ENCODE data around the gene FSD1. TPM values are rescaled to one million over a fixed set of nuclear protein-coding genes. Genes with fewer than 3 reads are reported as not detected.

Gene FSD1
- total RNA-seq, 1 experiment from 2014 or later: not detected

DNA sequence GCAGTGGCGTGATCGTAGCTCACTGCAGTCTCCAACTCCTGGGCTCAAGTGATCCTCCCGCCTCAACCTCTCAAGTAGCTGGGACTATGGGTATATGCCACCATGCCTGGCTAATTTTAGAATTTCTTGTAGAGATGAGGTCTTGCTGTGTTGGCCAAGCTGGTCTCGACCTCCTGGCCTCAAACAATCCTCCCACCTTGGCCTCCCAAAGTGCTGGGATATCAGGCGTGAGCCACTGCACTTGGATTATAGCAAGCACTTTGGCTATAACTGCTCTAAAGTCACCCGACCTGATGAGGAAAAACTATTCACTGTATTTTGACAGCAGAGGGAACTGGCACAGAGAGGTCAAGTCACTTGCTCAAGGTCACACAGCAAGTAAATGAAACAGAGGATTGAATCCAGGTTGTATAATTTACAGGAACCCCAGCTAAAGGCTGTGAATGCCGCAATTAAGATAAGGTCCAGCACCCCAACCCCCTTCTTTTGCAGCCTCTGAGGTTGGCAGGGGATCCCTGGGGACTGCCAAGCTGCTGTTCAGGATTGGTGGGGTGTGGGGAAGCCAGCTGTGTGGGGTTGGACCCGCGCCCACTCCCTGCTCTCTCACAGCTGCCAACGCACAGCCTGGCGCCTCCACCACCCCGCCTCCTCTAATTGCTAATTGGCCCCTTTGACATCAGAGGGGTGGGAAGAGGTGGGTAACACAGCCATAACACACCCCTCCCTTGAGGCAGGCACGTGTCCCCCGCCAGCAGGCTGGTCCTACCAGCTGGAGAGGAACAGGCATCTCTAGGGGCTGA, 8.2 kb upstream of the FSD1 start:
- no peak for TF ChIP-seq EZH2 (IDR thresholded peaks at IDR 0.05; ENCODE audit: low read depth)
- TF ChIP-seq, protein P1, sequence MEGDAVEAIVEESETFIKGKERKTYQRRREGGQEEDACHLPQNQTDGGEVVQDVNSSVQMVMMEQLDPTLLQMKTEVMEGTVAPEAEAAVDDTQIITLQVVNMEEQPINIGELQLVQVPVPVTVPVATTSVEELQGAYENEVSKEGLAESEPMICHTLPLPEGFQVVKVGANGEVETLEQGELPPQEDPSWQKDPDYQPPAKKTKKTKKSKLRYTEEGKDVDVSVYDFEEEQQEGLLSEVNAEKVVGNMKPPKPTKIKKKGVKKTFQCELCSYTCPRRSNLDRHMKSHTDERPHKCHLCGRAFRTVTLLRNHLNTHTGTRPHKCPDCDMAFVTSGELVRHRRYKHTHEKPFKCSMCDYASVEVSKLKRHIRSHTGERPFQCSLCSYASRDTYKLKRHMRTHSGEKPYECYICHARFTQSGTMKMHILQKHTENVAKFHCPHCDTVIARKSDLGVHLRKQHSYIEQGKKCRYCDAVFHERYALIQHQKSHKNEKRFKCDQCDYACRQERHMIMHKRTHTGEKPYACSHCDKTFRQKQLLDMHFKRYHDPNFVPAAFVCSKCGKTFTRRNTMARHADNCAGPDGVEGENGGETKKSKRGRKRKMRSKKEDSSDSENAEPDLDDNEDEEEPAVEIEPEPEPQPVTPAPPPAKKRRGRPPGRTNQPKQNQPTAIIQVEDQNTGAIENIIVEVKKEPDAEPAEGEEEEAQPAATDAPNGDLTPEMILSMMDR (conservative IDR thresholded peaks at IDR 0.05): no peak
- Histone ChIP-seq H3K4me2 (no peak overlapping the region), H3K36me3 (ENCODE audit: low read depth) (no peaks in the 10 kb centered on the region), H3K9me3 (ENCODE audit: insufficient read depth, low read depth) (no peaks in the 10 kb centered on the region), H3K79me2 (ENCODE audit: low read depth) (no peaks in the 10 kb centered on the region), H3K27ac (no peak overlapping the region), H3K9me2 (ENCODE audit: insufficient read depth) (no peaks in the 10 kb centered on the region), H3K27me3 (ENCODE audit: insufficient read depth, low read depth) (no peaks in the 10 kb centered on the region), H3K4me1 (replicated peaks; ENCODE audit: insufficient read depth) (no peaks in the 10 kb centered on the region), H3F3A (ENCODE audit: insufficient read depth, low read depth) (no peaks in the 10 kb centered on the region), H3K4me3 (no peak overlapping the region), H2AFZ (no peak overlapping the region), H4K20me1 (ENCODE audit: insufficient read depth) (no peaks in the 10 kb centered on the region)
- intact Hi-C loops (cut with micrococcal nuclease; ENCODE audit: unreplicated experiment): no loop called here
- ChIA-PET POLR2A (ENCODE audit: unreplicated experiment) (no interaction called here), CTCF (no interaction called here)
- DNase-seq: no peak
- BruUV-seq (replicated peaks): no TSS peak

DNA sequence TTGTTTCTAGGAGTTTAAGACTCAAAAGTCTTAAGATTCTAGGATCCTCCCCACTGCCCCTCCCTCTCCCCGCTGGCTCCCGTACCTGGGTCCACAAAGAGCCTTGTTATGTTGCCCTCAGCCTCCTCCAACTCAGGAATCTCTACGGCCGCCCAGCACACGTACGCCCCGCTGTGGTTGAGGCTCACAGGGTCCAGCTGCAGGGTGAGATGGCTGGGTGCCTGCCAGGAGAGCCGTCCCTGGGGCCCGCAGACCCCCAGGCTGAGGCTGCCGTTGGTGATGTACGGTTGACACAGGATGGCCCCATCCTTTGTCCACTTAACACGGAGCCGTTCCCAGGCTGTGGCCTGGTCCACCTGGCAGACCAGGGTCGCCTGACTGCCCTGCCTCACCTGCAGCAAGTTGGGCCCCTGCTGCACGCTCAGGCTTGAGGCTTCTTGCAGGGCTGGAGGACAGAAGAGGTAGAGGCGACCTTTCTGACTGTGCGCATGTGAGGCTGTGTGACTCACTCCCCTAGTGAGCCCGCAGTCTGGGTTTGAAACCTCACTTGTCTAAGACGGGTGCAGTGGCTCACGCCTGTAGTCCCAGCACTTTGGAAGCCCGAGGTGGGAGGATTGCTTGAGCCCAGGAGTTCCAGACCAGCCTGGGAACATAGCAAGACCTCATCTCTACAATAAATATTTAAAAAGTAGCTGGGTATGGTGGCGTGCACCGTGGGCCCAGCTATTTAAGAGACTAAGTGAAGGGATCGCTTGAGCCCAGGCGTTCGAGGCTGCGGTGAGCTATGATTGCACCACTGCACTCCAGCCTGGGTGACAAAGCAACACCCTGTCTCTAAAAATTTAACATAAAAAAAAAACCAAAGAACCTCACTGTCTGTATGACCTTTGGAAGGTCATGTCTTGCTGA, 6.2 kb upstream of the FSD1 start:
- BruUV-seq (replicated peaks): no TSS peak
- intact Hi-C loops (cut with micrococcal nuclease; ENCODE audit: unreplicated experiment): no loop called here
- no peaks in the 10 kb centered on the region for H4K20me1 ChIP-seq (ENCODE audit: insufficient read depth)
- ChIA-PET POLR2A (ENCODE audit: unreplicated experiment) (interaction anchor here (0.7 kb wide), 1 partner anchor 255 kb away, joined by 26 read pairs; no protein-coding TSS in a partner anchor), CTCF (no interaction called here)
- no peaks in the 10 kb centered on the region for H3K27me3 ChIP-seq (ENCODE audit: insufficient read depth, low read depth)
- H3K4me2 ChIP-seq: no peak overlapping the region
- no peaks in the 10 kb centered on the region for H3K9me2 ChIP-seq (ENCODE audit: insufficient read depth)
- H3K27ac ChIP-seq: no peak overlapping the region
- H3F3A ChIP-seq (ENCODE audit: insufficient read depth, low read depth): no peaks in the 10 kb centered on the region
- H3K36me3 ChIP-seq (ENCODE audit: low read depth): no peaks in the 10 kb centered on the region
- H3K79me2 ChIP-seq (ENCODE audit: low read depth): no peaks in the 10 kb centered on the region
- H3K4me3 ChIP-seq: no peak overlapping the region
- no peak for DNase-seq
- H3K9me3 ChIP-seq (ENCODE audit: insufficient read depth, low read depth): no peaks in the 10 kb centered on the region
- H2AFZ ChIP-seq: no peak overlapping the region
- TF ChIP-seq, protein P1 (conservative IDR thresholded peaks at IDR 0.05): no peak
- TF ChIP-seq EZH2 (IDR thresholded peaks at IDR 0.05; ENCODE audit: low read depth): no peak
- no peaks in the 10 kb centered on the region for H3K4me1 ChIP-seq (replicated peaks; ENCODE audit: insufficient read depth)

DNA sequence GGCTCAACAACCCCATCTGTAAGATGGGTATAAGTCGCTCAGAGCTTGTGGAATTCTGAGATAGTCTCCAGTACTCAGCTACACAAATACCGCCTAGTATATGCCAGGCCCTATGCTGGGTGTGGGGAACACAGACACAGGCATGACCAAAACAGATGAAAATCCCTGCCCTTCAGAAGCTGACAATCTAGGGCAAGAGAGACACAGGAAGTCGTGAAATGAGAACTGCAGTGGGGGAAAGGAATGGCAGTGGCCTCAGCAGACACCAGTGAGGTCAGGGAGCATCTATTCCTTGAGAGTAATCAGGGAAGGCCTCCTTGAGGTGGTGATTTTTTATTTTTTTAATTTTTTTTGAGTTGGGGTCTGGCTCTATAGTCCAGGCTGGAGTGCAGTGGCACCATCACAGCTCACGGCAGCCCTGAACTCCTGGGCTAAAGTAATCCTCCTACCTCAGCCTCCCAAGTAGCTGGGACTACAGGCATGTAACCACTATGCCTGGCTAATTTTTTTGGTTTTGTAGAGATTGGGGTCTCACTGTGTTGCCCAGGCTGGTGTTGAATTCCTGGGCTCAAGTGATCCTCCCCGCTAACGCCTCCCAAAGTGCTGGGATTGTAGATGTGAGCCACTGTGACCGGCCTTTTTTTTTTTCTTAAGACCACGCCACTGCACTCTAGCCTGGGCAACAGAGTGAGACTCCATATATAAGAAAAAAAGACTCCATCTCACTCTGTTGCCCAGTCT, 5.4 kb upstream of the FSD1 start:
- H3K27ac ChIP-seq: no peak overlapping the region
- H3K4me2 ChIP-seq: no peak overlapping the region
- no peaks in the 10 kb centered on the region for H3K9me2 ChIP-seq (ENCODE audit: insufficient read depth)
- no TSS peak for BruUV-seq (replicated peaks)
- ChIA-PET CTCF (no interaction called here), POLR2A (ENCODE audit: unreplicated experiment) (no interaction called here)
- H3K4me3 ChIP-seq: no peak overlapping the region
- H3K79me2 ChIP-seq (ENCODE audit: low read depth): no peaks in the 10 kb centered on the region
- H3K9me3 ChIP-seq (ENCODE audit: insufficient read depth, low read depth): no peaks in the 10 kb centered on the region
- no peak for DNase-seq
- no peak overlapping the region for H2AFZ ChIP-seq
- no peaks in the 10 kb centered on the region for H3F3A ChIP-seq (ENCODE audit: insufficient read depth, low read depth)
- H3K36me3 ChIP-seq (ENCODE audit: low read depth): no peaks in the 10 kb centered on the region
- no peaks in the 10 kb centered on the region for H3K27me3 ChIP-seq (ENCODE audit: insufficient read depth, low read depth)
- no peaks in the 10 kb centered on the region for H3K4me1 ChIP-seq (replicated peaks; ENCODE audit: insufficient read depth)
- TF ChIP-seq EZH2 (IDR thresholded peaks at IDR 0.05; ENCODE audit: low read depth): no peak
- TF ChIP-seq, protein P1 (conservative IDR thresholded peaks at IDR 0.05): no peak
- intact Hi-C loops (cut with micrococcal nuclease; ENCODE audit: unreplicated experiment): no loop called here
- no peaks in the 10 kb centered on the region for H4K20me1 ChIP-seq (ENCODE audit: insufficient read depth)

Data from PC-9 (cell line).